PC-9 (cell line): ENCODE results near the gene TCAP. TPM values are rescaled to one million over a fixed set of nuclear protein-coding genes. Genes with fewer than 3 reads are reported as not detected.

Experiments
- BruUV-seq: library from RNA; stranded (reverse); fragments of 400-500 nt; replicated peaks from 2 replicates; lab custom pipeline; 2021; lab: Mats Ljungman, UMichigan
- CTCF ChIA-PET: fragments of 300-600 bp; sonication (Branson Sonifier 250); formaldehyde crosslinking; loops from one replicate; lab custom pipeline; 2022; ENCODE audit warnings: antibody characterized with exemption; lab: Charles Lee
- POLR2A ChIA-PET: fragments of 300-600 bp; sonication (Branson Sonifier 250); formaldehyde crosslinking; loops from one replicate; lab custom pipeline; 2022; ENCODE audit warnings: antibody characterized with exemption; ENCODE audit not compliant: unreplicated experiment; lab: Charles Lee
- DNase-seq, 2 experiments: peaks; one replicate each; pipeline versions ENCODE4 v3.0.0 to v3.0.0-alpha.2; 2015 to 2022; ENCODE audit warnings: mixed read lengths in 1 of 2
- H2AFZ ChIP-seq: fragments of 200-600 bp; sonication (generic); 2 replicates; pipeline ENCODE4 v1.8.1; 2017; ENCODE audit warnings: antibody characterized with exemption
- H3F3A ChIP-seq: fragments of 200-600 bp; sonication (generic); 2 replicates; pipeline ENCODE4 v1.8.1; 2017; ENCODE audit warnings: antibody characterized with exemption, mild to moderate bottlenecking, low read depth; ENCODE audit not compliant: insufficient read depth
- H3K27ac ChIP-seq: fragments of 200-600 bp; sonication (generic); 2 replicates; pipeline ENCODE4 v1.6.1; 2016; ENCODE audit warnings: mixed run types
- H3K27me3 ChIP-seq: fragments of 200-600 bp; sonication (generic); 2 replicates; pipeline ENCODE4 v1.6.1; 2016; ENCODE audit warnings: low read depth, mixed run types; ENCODE audit not compliant: insufficient read depth
- H3K36me3 ChIP-seq: fragments of 200-600 bp; sonication (generic); 2 replicates; pipeline ENCODE4 v1.6.1; 2016; ENCODE audit warnings: low read depth, mixed run types
- H3K4me1 ChIP-seq: fragments of 200-600 bp; sonication (generic); replicated peaks from 2 replicates; pipeline ENCODE4 v1.6.1; 2016; ENCODE audit warnings: mixed run types; ENCODE audit not compliant: insufficient read depth
- H3K4me2 ChIP-seq: fragments of 200-600 bp; sonication (generic); 2 replicates; pipeline ENCODE4 v1.6.1; 2017; ENCODE audit warnings: mixed run types
- H3K4me3 ChIP-seq: fragments of 200-600 bp; sonication (generic); 2 replicates; pipeline ENCODE4 v1.6.1; 2016; ENCODE audit warnings: mixed run types
- H3K79me2 ChIP-seq: fragments of 200-600 bp; sonication (generic); 2 replicates; pipeline ENCODE4 v1.6.1; 2017; ENCODE audit warnings: low read depth, mixed run types
- H3K9me2 ChIP-seq: fragments of 200-600 bp; sonication (generic); 2 replicates; pipeline ENCODE4 v1.8.1; 2017; ENCODE audit warnings: mild to moderate bottlenecking; ENCODE audit not compliant: insufficient read depth
- H3K9me3 ChIP-seq: fragments of 200-600 bp; sonication (generic); 2 replicates; pipeline ENCODE4 v1.8.1; 2016; ENCODE audit warnings: low read depth; ENCODE audit not compliant: insufficient read depth
- H4K20me1 ChIP-seq: fragments of 200-600 bp; sonication (generic); 2 replicates; pipeline ENCODE4 v1.8.1; 2017; ENCODE audit not compliant: insufficient read depth
- CTCF ChIP-seq: fragments of 200-600 bp; sonication (generic); conservative IDR thresholded peaks from 2 replicates; pipeline ENCODE4 v1.6.1; 2017; ENCODE audit warnings: mixed run types, antibody characterized with exemption, mild to moderate bottlenecking, moderate library complexity
- EZH2 ChIP-seq: fragments of 200-600 bp; sonication (generic); IDR thresholded peaks from 2 replicates; pipeline ENCODE4 v1.8.0; 2017; ENCODE audit warnings: antibody characterized with exemption, low read depth
- intact Hi-C: fragments of 100-400 bp; cut with micrococcal nuclease; formaldehyde crosslinking; loops from one replicate; pipeline ENCODE4 v1.10.0; 2022; ENCODE audit not compliant: unreplicated experiment
- total RNA-seq: library from RNA; stranded (reverse); gene quantifications from 2 replicates; pipeline ENCODE4 v1.2.3, GENCODE V29; 2021

The TCAP gene
- total RNA-seq, 1 experiment from 2014 or later: 1.6 TPM

DNA sequence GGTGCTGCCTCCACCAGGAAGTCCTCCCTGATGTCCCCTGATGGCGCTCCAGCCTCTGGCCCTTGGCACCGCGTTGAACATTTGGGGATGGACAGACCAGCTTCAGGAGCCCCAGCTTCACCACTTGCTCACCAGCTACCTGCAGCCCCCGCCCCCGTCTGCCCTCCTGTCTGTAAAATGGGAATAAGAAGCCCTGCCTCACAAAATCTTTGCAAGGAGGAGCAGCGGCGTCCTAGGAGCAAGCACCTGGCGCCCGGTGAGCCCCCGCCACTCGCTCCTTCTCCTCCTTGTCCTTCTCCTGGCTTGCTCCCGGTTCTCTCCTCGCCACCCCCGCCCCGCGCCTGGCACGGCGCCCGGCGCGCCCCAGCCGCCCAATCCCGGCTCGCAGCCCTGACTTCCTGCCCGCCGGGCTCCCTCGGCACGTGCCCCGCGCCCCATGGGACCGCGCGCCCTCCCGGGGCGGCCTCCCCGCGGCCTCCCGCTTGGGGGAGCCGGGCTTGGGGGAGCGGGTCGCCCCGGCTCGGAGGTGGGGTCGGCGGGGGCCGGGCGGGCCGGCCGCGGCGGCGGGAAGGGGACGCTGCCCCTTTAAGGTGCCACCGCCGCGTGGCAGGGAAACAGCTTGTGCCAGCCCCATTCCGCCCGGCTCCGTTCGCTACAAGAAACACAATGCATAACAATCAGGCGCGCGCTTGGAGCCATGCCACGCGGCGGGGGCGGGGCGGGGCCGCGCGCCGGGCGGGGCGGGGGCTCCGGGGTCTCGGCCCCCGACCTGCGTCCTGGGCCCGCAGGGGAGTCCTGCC lies 47.5 kb upstream of the TCAP start:
- H2AFZ ChIP-seq: no peak overlapping the region; the same call in 1 of the 2 replicates
- H3K4me1 ChIP-seq: no peaks in the 10 kb centered on the region
- no peaks in the 10 kb centered on the region for H3K79me2 ChIP-seq
- intact Hi-C loops: no loop called here
- H3K27me3 ChIP-seq: peaks cover 17% of the 10 kb centered on the region; the same call in 1 of the 2 replicates
- ChIA-PET CTCF (no interaction called here), POLR2A (interaction anchor here (0.6 to 0.7 kb wide), 2 partner anchors 122 to 666 kb away, joined by 3 to 5 read pairs; no protein-coding TSS in a partner anchor)
- TF ChIP-seq CTCF (no peak), EZH2 (no peak)
- H3F3A ChIP-seq: peaks cover 25% of the 10 kb centered on the region
- no peak overlapping the region for H3K27ac ChIP-seq
- DNase-seq: peak; percentile 43 to 77
- BruUV-seq: no TSS peak
- H3K4me3 ChIP-seq: peak overlapping the region; percentile 65; the same call in 1 of the 2 replicates
- H3K36me3 ChIP-seq: no peaks in the 10 kb centered on the region
- no peaks in the 10 kb centered on the region for H3K9me3 ChIP-seq
- H3K9me2 ChIP-seq: no peaks in the 10 kb centered on the region
- peak overlapping the region; percentile 86 for H3K4me2 ChIP-seq
- no peaks in the 10 kb centered on the region for H4K20me1 ChIP-seq

GRCh38 chr17:39618246-39618913 lies 46.8 kb upstream of the TCAP start:
- Histone ChIP-seq H3K27me3 (peaks cover 17% of the 10 kb centered on the region; the same call in 1 of the 2 replicates), H3K4me2 (peak overlapping the region; percentile 86), H3K9me3 (no peaks in the 10 kb centered on the region), H3K9me2 (no peaks in the 10 kb centered on the region), H2AFZ (peak overlapping the region; percentile 85), H3F3A (peaks cover 30% of the 10 kb centered on the region), H3K4me3 (peak overlapping the region; percentile 65), H3K36me3 (no peaks in the 10 kb centered on the region), H3K79me2 (no peaks in the 10 kb centered on the region), H3K27ac (no peak overlapping the region), H4K20me1 (no peaks in the 10 kb centered on the region), H3K4me1 (0 out of 2 replicates have a peak, but pooled peaks cover 4% of the 10 kb centered on the region)
- TF ChIP-seq CTCF (no peak), EZH2 (no peak)
- ChIA-PET POLR2A (interaction anchor here (0.7 kb wide), 1 partner anchor 609 kb away, joined by 5 read pairs; no protein-coding TSS in a partner anchor), CTCF (interaction anchor here (0.6 kb wide), 2 partner anchors 71 to 144 kb away, joined by 3 to 5 read pairs; no protein-coding TSS in a partner anchor)
- intact Hi-C loops: no loop called here
- DNase-seq: peak in 1 of 2 experiments; percentile 18
- no TSS peak for BruUV-seq
